ENCODE results near the gene PSMB8. TPM values are rescaled to one million over a fixed set of nuclear protein-coding genes. Genes with fewer than 3 reads are reported as not detected.

PSMB8 gene
- total and polyA plus RNA-seq, 2 of the 8 experiments (the other 6 are each of a cell fraction or from before 2014, with no cell fraction given): 18.4 to 43.0 TPM

- Histone ChIP-seq H3K4me2 (ENCODE audit: insufficient read depth in 1 of 2, low read depth in 2 of 2, low read length in 2 of 2) (peak overlapping the region in 1 of 2 experiments; percentile 92; a peak in 1 of 4 replicates), H3K27ac (ENCODE audit: low read depth, low read length) (no peak overlapping the region), H3K56ac (replicated peaks; ENCODE audit: insufficient read length, low read depth, low read length) (no peak overlapping the region), H2BK5ac (ENCODE audit: low read depth, low read length) (no peak overlapping the region), H3K79me1 (ENCODE audit: low read depth, low read length) (no peaks in the 10 kb centered on the region), H2AK5ac (ENCODE audit: low read depth, low read length) (no peak overlapping the region), H2AFZ (ENCODE audit: low read length) (no peak overlapping the region), H4K91ac (replicated peaks; ENCODE audit: insufficient read length, low read length) (no peak overlapping the region), H4K5ac (ENCODE audit: insufficient read length, low read depth, low read length) (no peak overlapping the region), H2BK20ac (ENCODE audit: low read length) (no peak overlapping the region), H3K4me3 (ENCODE audit: extremely low read depth in 1 of 4, insufficient read depth in 2 of 4, low read depth in 3 of 4, low read length in 4 of 4) (no peak overlapping the region), H3K4me1 (replicated peaks in 1 of 4; ENCODE audit: control insufficient read depth in 3 of 4, insufficient read depth in 4 of 4, low read length in 3 of 4) (peaks cover 0 to 4% (median 3%) of the 10 kb centered on the region in 4 experiments; a peak in 5 of 7 replicates), H3K14ac (ENCODE audit: insufficient read length) (no peak overlapping the region), H2BK120ac (replicated peaks; ENCODE audit: low read depth, low read length) (no peak overlapping the region), H4K20me1 (replicated peaks in 1 of 2; ENCODE audit: control insufficient read depth in 1 of 2, insufficient read depth in 2 of 2, low read length in 2 of 2) (peaks cover 0 to 2% of the 10 kb centered on the region in 2 experiments), H2BK12ac (ENCODE audit: low read depth, low read length) (no peak overlapping the region), H3K23ac (ENCODE audit: insufficient read length) (no peak overlapping the region), H3K4ac (replicated peaks; ENCODE audit: insufficient read length, low read depth, low read length) (no peak overlapping the region), H3K18ac (ENCODE audit: extremely low read depth, low read length) (no peak overlapping the region), H4K8ac (ENCODE audit: extremely low read depth, insufficient read depth, low read length) (no peak overlapping the region), H3K23me2 (ENCODE audit: low read depth, low read length) (peaks cover 13% of the 10 kb centered on the region), H3K36me3 (ENCODE audit: control insufficient read depth in 2 of 4, insufficient read depth in 4 of 4, low read length in 3 of 4) (peaks cover 0 to 4% (median 0%) of the 10 kb centered on the region in 4 experiments; a peak in 5 of 8 replicates), H3K9me3 (ENCODE audit: insufficient read depth in 2 of 2, low read depth in 1 of 2, low read length in 1 of 2) (no peaks in the 10 kb centered on the region), H3K79me2 (ENCODE audit: control insufficient read depth in 1 of 2, insufficient read depth in 2 of 2, low read length in 2 of 2) (no peaks in the 10 kb centered on the region), H3K9ac (replicated peaks in 1 of 4; ENCODE audit: extremely low read depth in 1 of 4, low read depth in 3 of 4, low read length in 3 of 4) (no peak overlapping the region), H2BK15ac (ENCODE audit: low read length) (no peak overlapping the region), H3K27me3 (replicated peaks in 1 of 4; ENCODE audit: control insufficient read depth in 3 of 4, extremely low read depth in 1 of 4, insufficient read depth in 3 of 4, low read length in 3 of 4) (peaks cover 0 to 11% (median 10%) of the 10 kb centered on the region in 4 experiments; a peak in 4 of 7 replicates)
- FAIRE-seq (no peak), DNase-seq (ENCODE audit: low read depth in 1 of 2, low spot score in 2 of 2) (no peak)
- 81% methylated on average over 8 of the region's 8 CpGs; no CpG with 5 or more reads in 1 of the 2 experiments for WGBS, 2 experiments (ENCODE audit: extremely low coverage in 1 of 2, insufficient coverage in 1 of 2, insufficient read length in 1 of 2, insufficient replicate concordance in 2 of 2, low coverage in 1 of 2, low lambda C conversion rate in 2 of 2, missing lambda C conversion rate in 1 of 2)
- POLR2A ChIA-PET (ENCODE audit: partially characterized antibody): no interaction called here
- TF ChIP-seq EP300 (IDR thresholded peaks at IDR 0.05; ENCODE audit: borderline replicate concordance in 1 of 2, low read depth in 2 of 2, low read length in 2 of 2) (no peak), POLR2A (IDR thresholded peaks at IDR 0.05; ENCODE audit: control extremely low read depth in 1 of 2, low read depth in 2 of 2, low read length in 2 of 2) (no peak)
- CTCF ChIA-PET (ENCODE audit: partially characterized antibody): interaction anchor here (0.7 to 11.2 kb wide), 4 partner anchors 8 to 141 kb away, joined by 3 to 402 read pairs (median 11); partner anchors contain the start of genes HLA-DMA, PSMB9 and TAP1
These were observed 1.2 kb downstream of the PSMB8 start for GRCh38 chr6:32842690-32843089.
